Brain microvascular endothelial cell (primary cell): Measurements from ENCODE around the gene TCEAL4.
"Not testable (repeated sequence)": the region's sequence is repeated elsewhere in the genome, so short reads cannot be mapped to it uniquely, and the experiment has no call there.

Experiments
- DNase-seq: peaks from one replicate; pipeline ENCODE4 v3.0.0-alpha.2; 2020
- H3K27ac ChIP-seq: fragments of 250-450 bp; sonication (Bioruptor Pico); 2 replicates; pipeline ENCODE4 v1.5.1; 2020; ENCODE audit warnings: mild to moderate bottlenecking, moderate library complexity
- H3K27me3 ChIP-seq: fragments of 250-450 bp; sonication (Bioruptor Pico); replicated peaks from 2 replicates; pipeline ENCODE4 v1.5.1; 2020; ENCODE audit warnings: mild to moderate bottlenecking
- H3K36me3 ChIP-seq: fragments of 250-450 bp; sonication (Bioruptor Pico); replicated peaks from 2 replicates; pipeline ENCODE4 v1.5.1; 2020; ENCODE audit warnings: mild to moderate bottlenecking
- H3K4me3 ChIP-seq: 2 replicates; pipeline ENCODE4 v1.5.1; 2011; ENCODE audit warnings: low read depth, mild to moderate bottlenecking, control low read depth, low read length, moderate library complexity
- in situ Hi-C: cut with HindIII; loops from 2 replicates; pipeline ENCODE4 v1.10.0; 2017; ENCODE audit warnings: low sequenced_read_pairs, low pct_ligation_motif_present
- TF ChIP-seq, protein P1 (sequence below): IDR thresholded peaks from 2 replicates; pipeline ENCODE4 v1.5.1; 2011; ENCODE audit warnings: low read depth, mild to moderate bottlenecking, moderate library complexity, low read length, control low read depth, inconsistent platforms; ENCODE audit errors: missing control alignments

Gene TCEAL4

DNA sequence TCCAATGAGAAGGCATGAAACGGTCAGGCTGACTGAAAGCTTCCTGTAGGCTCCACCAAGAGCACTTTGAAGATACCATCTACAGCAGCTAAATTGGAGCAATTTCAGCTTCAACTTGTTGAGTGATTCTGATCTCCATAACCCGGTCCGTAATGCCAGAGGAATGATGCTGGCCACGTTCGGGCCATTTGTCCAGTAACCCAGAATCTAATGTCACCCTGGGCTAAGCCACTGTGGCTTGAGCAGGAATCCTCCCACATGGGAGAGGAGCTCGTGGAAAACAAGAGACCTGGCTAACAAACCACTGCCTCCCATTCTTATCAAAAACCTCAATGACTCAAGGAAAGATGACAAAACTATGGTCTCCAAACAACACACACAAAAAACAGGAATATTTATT, 14.2 kb upstream of the TCEAL4 start:
- Histone ChIP-seq H3K27ac (no peak overlapping the region), H3K36me3 (no peaks in the 10 kb centered on the region), H3K27me3 (no peaks in the 10 kb centered on the region), H3K4me3 (no peak overlapping the region)
- DNase-seq: no peak
- in situ Hi-C loops: no loop called here
- TF ChIP-seq, protein P1, sequence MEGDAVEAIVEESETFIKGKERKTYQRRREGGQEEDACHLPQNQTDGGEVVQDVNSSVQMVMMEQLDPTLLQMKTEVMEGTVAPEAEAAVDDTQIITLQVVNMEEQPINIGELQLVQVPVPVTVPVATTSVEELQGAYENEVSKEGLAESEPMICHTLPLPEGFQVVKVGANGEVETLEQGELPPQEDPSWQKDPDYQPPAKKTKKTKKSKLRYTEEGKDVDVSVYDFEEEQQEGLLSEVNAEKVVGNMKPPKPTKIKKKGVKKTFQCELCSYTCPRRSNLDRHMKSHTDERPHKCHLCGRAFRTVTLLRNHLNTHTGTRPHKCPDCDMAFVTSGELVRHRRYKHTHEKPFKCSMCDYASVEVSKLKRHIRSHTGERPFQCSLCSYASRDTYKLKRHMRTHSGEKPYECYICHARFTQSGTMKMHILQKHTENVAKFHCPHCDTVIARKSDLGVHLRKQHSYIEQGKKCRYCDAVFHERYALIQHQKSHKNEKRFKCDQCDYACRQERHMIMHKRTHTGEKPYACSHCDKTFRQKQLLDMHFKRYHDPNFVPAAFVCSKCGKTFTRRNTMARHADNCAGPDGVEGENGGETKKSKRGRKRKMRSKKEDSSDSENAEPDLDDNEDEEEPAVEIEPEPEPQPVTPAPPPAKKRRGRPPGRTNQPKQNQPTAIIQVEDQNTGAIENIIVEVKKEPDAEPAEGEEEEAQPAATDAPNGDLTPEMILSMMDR: no peak

DNA sequence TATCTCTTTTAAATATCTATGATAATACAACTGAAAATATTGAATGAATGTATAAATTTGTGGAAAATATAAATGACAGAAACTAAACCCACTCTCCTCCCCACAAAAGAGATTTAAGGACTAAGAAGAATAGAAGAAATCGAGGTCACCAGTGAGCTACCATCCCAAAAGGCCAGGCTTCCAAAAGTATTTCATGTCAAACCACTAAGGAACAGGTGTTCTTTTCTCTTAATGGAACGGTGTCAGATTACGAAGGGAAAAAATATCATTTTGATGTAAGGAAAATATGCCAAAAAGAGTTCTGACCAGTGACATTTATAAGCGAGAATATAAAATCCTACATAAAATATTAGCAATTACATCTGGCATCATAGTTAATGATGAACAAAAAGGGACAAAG, 13.6 kb upstream of the TCEAL4 start:
- TF ChIP-seq, protein P1: no peak
- H3K27ac ChIP-seq: no peak overlapping the region
- no peak overlapping the region for H3K4me3 ChIP-seq
- no peaks in the 10 kb centered on the region for H3K27me3 ChIP-seq
- no peaks in the 10 kb centered on the region for H3K36me3 ChIP-seq
- in situ Hi-C loops: no loop called here
- DNase-seq: no peak

DNA sequence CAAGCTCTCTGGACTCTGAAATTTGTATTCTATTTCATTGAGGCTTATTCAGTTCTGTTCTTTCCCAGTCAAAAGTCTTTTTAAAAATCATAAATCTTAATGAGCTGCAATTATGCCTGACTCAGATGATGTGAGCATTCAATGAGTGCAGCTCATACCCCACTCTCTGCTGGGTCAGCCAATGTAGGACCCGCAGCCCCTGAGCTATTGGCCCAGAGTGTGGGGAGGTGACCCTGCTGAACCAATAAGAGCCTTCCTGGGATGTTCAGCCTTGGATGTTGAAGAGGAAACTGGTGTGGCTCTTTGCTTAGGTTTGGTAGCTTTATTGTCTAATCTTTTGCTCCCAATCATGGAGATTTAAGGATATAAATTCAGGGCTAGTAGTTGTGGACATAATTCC, 12.1 kb upstream of the TCEAL4 start:
- in situ Hi-C loops: no loop called here
- DNase-seq: no peak
- no peaks in the 10 kb centered on the region for H3K27me3 ChIP-seq
- H3K36me3 ChIP-seq: no peaks in the 10 kb centered on the region
- TF ChIP-seq, protein P1: no peak
- H3K27ac ChIP-seq: no peak overlapping the region
- no peak overlapping the region for H3K4me3 ChIP-seq

DNA sequence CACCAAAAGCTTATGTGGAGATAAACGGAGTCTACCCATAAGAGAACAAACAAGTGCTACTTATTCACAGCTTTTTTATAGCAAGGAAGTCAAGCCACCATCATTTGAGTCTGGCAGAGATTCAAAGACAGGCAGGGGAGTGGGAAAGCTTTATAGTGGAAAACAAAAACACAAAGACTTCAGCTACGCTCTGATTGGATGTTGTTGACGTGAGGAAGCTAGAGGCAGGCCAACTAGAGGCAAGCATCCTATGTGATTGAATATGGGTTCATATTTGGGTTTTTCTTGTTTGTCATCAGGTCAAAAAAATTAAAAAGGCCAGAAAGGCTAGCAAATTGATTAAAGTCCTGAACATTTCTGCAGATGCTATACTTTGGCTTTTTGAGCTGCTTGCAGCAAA, 719 bp upstream of the TCEAL4 start:
- Histone ChIP-seq H3K4me3 (peak overlapping the region; percentile 77), H3K36me3 (no peaks in the 10 kb centered on the region), H3K27me3 (no peaks in the 10 kb centered on the region), H3K27ac (no peak overlapping the region)
- in situ Hi-C loops: no loop called here
- DNase-seq: peak; percentile 5
- TF ChIP-seq, protein P1: no peak

DNA sequence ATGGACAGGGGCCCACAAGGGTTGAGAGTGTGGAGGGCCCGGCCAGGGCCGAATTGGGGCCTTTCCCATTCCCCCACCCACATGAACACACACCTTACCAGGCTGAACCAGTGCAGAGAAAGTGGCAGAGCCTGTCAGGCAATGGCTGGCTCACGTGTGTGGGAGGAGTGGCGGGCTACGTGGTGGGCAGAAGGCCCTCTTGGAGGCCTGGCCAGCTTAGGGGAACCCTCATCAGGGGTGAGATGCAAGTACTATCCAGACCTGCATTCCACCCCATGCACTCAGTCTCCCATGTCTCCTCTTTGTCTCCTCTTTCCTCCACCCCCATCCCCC, 965 bp downstream of the TCEAL4 start:
- in situ Hi-C loops: no loop called here
- DNase-seq: no peak
- no peaks in the 10 kb centered on the region for H3K36me3 ChIP-seq
- TF ChIP-seq, protein P1: no peak
- no peak overlapping the region for H3K27ac ChIP-seq
- H3K4me3 ChIP-seq: peak overlapping the region; percentile 77
- H3K27me3 ChIP-seq: no peaks in the 10 kb centered on the region

DNA sequence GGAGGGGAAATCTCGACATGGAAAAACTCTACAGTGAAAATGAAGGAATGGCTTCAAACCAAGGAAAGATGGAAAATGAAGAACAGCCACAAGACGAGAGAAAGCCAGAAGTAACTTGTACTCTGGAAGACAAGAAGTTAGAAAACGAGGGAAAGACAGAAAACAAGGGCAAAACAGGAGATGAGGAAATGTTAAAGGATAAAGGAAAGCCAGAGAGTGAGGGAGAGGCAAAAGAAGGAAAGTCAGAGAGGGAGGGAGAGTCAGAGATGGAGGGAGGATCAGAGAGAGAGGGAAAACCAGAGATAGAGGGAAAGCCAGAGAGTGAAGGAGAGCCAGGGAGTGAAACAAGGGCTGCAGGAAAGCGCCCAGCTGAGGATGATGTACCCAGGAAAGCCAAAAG, 1.3 kb downstream of the TCEAL4 start:
- H3K27ac ChIP-seq: no peak overlapping the region
- peak overlapping the region; percentile 77 for H3K4me3 ChIP-seq
- TF ChIP-seq, protein P1: no peak

DNA sequence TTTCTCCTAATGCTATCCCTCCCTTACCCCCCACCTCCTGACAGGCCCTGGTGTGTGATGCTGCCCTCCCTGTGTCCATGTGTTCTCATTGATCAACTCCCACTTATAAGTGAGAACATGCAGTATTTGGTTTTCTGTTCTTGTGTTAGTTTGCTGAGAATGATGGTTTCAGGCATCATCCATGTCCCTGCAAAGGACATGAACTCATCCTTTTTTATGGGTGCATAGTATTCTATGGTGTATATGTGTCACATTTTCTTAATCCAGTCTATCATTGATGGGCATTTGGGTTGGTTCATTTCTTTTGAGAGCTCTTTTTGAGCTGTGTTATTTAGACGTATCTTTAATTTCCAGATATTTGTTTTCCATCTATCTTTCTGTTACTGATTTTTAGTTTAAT, 7.0 kb downstream of the TCEAL4 start:
- not testable (repeated sequence) for H3K36me3 ChIP-seq

More for the DNA sequence above, 1.3 kb downstream of the TCEAL4 start:
- Histone ChIP-seq H3K36me3 (no peaks in the 10 kb centered on the region), H3K27me3 (no peaks in the 10 kb centered on the region)
- no peak for DNase-seq
- in situ Hi-C loops: no loop called here

DNA sequence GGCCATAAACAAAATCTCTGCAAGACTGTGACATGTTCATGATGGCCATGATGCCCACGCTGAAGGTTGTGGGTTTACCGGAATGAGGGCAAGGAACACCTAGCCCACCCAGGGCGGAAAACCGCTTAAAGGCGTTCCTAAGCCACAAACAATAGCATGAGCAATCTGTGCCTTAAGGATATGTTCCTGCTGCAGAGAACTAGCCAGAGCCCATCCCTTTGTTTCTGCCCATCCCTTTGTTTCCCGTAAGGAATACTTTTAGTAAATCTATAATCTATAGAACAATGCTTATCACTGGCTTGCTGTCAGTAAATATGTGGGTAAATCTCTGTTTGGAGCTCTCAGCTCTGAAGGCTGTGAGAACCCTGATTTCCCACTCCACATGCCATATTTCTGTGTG, 9.9 kb downstream of the TCEAL4 start:
- in situ Hi-C loops, H3K27me3 ChIP-seq, H3K27ac ChIP-seq, H3K4me3 ChIP-seq, H3K36me3 ChIP-seq, DNase-seq: not testable (repeated sequence)

More for the DNA sequence above, 7.0 kb downstream of the TCEAL4 start:
- DNase-seq, H3K27ac ChIP-seq, H3K27me3 ChIP-seq, in situ Hi-C loops, H3K4me3 ChIP-seq: not testable (repeated sequence)
